Fibroblast of peridontal ligament (primary cell): Measurements from ENCODE around the gene GPR25.

Experiments used
- DNase-seq: peaks from one replicate; pipeline ENCODE4 v3.0.0-alpha.2; 2010; ENCODE audit errors: extremely low read depth

Gene GPR25

GRCh38 chr1:200872446-200873115 lies at the start of gene GPR25:
Gene GPR25, plus strand, starts transcription at chr1:200872981. Its CDS starts 57 bp downstream, at chr1:200873038.
- no peak for DNase-seq

- no peak for DNase-seq
Observed at GRCh38 chr1:200831091-200831490, 41.7 kb upstream of the GPR25 start.

- no peak for DNase-seq
Observed at GRCh38 chr1:200834383-200834782, 38.4 kb upstream of the GPR25 start.

GRCh38 chr1:200836213-200836612 lies 36.6 kb upstream of the GPR25 start:
- DNase-seq = no peak

- DNase-seq = peak; percentile 53
Observed at GRCh38 chr1:200837931-200838571, 34.7 kb upstream of the GPR25 start.

GRCh38 chr1:200838676-200839445 lies 33.9 kb upstream of the GPR25 start:
- DNase-seq = peak; percentile 74

- no peak for DNase-seq
Observed at GRCh38 chr1:200845360-200845759, 27.4 kb upstream of the GPR25 start.

GRCh38 chr1:200846398-200846797 lies 26.4 kb upstream of the GPR25 start:
- DNase-seq = no peak

- DNase-seq = no peak
Observed at GRCh38 chr1:200849430-200849829, 23.4 kb upstream of the GPR25 start.

GRCh38 chr1:200850554-200850953 lies 22.2 kb upstream of the GPR25 start:
- DNase-seq = no peak

GRCh38 chr1:200856716-200857357 lies 15.9 kb upstream of the GPR25 start:
- DNase-seq = peak; percentile 80

GRCh38 chr1:200857804-200858203 lies 15.0 kb upstream of the GPR25 start:
- no peak for DNase-seq

- DNase-seq = no peak
Observed at GRCh38 chr1:200861937-200862647, 10.7 kb upstream of the GPR25 start.

- no peak for DNase-seq
Observed at GRCh38 chr1:200862713-200863415, 9.9 kb upstream of the GPR25 start.

GRCh38 chr1:200866116-200866515 lies 6.7 kb upstream of the GPR25 start:
- DNase-seq = peak; percentile 38

GRCh38 chr1:200866521-200866920 lies 6.3 kb upstream of the GPR25 start:
- peak; percentile 14 for DNase-seq

GRCh38 chr1:200867018-200867811 lies 5.6 kb upstream of the GPR25 start:
- peak; percentile 55 for DNase-seq

GRCh38 chr1:200869376-200869752 lies 3.4 kb upstream of the GPR25 start:
- DNase-seq = no peak

GRCh38 chr1:200869753-200870391 lies 2.9 kb upstream of the GPR25 start:
- DNase-seq = no peak
